Neural crest cell (in vitro differentiated cells): ENCODE measurements around the gene RPS6KA3. TPM values are rescaled to one million over a fixed set of nuclear protein-coding genes. Genes with fewer than 3 reads are reported as not detected.

Experiments
- DNase-seq: peaks from one replicate; pipeline ENCODE4 v3.0.0; 2021; ENCODE audit warnings: low read depth, mixed read lengths, low spot score
- H3K27ac Mint-ChIP-seq: one replicate; pipeline ENCODE4 v1.8.0; 2021; ENCODE audit warnings: mild to moderate bottlenecking, mixed read lengths; ENCODE audit not compliant: unreplicated experiment
- H3K27me3 Mint-ChIP-seq: 2 replicates; pipeline ENCODE4 v1.8.0; 2021; ENCODE audit warnings: low read depth, mild to moderate bottlenecking, mixed read lengths
- H3K36me3 Mint-ChIP-seq: 2 replicates; pipeline ENCODE4 v1.8.0; 2021; ENCODE audit warnings: low read depth, mild to moderate bottlenecking, mixed read lengths
- H3K4me1 Mint-ChIP-seq: 2 replicates; pipeline ENCODE4 v1.8.0; 2021; ENCODE audit warnings: mixed read lengths
- H3K4me3 Mint-ChIP-seq: one replicate; pipeline ENCODE4 v1.8.0; 2021; ENCODE audit warnings: mild to moderate bottlenecking, mixed read lengths
- H3K9me3 Mint-ChIP-seq: 2 replicates; pipeline ENCODE4 v1.8.0; 2021; ENCODE audit warnings: mixed read lengths
- CTCF ChIP-seq: fragments of 200-600 bp; sonication (generic); conservative IDR thresholded peaks from 2 replicates; pipeline ENCODE4 v1.5.0; 2021; ENCODE audit warnings: antibody characterized with exemption, mild to moderate bottlenecking
- total RNA-seq: library from RNA; stranded (reverse); gene quantifications from 2 replicates; pipeline ENCODE4 v1.2.1, GENCODE V29; 2021

RPS6KA3 gene
- total RNA-seq, 1 donor from 2014 or later = 26.0 TPM

GRCh38 chrX:20229155-20229554, 37.6 kb downstream of the RPS6KA3 start:
- Mint-ChIP-seq H3K4me1 (no peaks in the 10 kb centered on the region), H3K9me3 (peaks cover 13% of the 10 kb centered on the region), H3K4me3 (no peak overlapping the region), H3K27me3 (no peaks in the 10 kb centered on the region), H3K36me3 (peaks cover 29% of the 10 kb centered on the region), H3K27ac (no peak overlapping the region)
- TF ChIP-seq CTCF = no peak
- no peak for DNase-seq

GRCh38 chrX:20228245-20228644, 38.5 kb downstream of the RPS6KA3 start:
- no peak for DNase-seq
- no peaks in the 10 kb centered on the region for H3K4me1 Mint-ChIP-seq
- no peak overlapping the region for H3K27ac Mint-ChIP-seq
- H3K4me3 Mint-ChIP-seq = no peak overlapping the region
- H3K27me3 Mint-ChIP-seq = no peaks in the 10 kb centered on the region
- H3K36me3 Mint-ChIP-seq = peaks cover 26% of the 10 kb centered on the region
- no peak for TF ChIP-seq CTCF
- peaks cover 13% of the 10 kb centered on the region for H3K9me3 Mint-ChIP-seq

- H3K36me3 Mint-ChIP-seq = peaks cover 21% of the 10 kb centered on the region
- H3K27me3 Mint-ChIP-seq = no peaks in the 10 kb centered on the region
- no peak overlapping the region for H3K27ac Mint-ChIP-seq
- H3K4me1 Mint-ChIP-seq = no peaks in the 10 kb centered on the region
- H3K9me3 Mint-ChIP-seq = peaks cover 13% of the 10 kb centered on the region
- no peak overlapping the region for H3K4me3 Mint-ChIP-seq
- DNase-seq = no peak
- no peak for TF ChIP-seq CTCF
Measured at GRCh38 chrX:20227116-20227515, 39.6 kb downstream of the RPS6KA3 start.

- Mint-ChIP-seq H3K9me3 (peaks cover 10% of the 10 kb centered on the region), H3K4me1 (no peaks in the 10 kb centered on the region), H3K36me3 (peaks cover 15% of the 10 kb centered on the region), H3K4me3 (no peak overlapping the region), H3K27me3 (no peaks in the 10 kb centered on the region), H3K27ac (no peak overlapping the region)
- no peak for TF ChIP-seq CTCF
- no peak for DNase-seq
Measured at GRCh38 chrX:20225488-20225833, 41.2 kb downstream of the RPS6KA3 start.

GRCh38 chrX:20224814-20225487, 41.8 kb downstream of the RPS6KA3 start:
- TF ChIP-seq CTCF = no peak
- H3K4me1 Mint-ChIP-seq = no peaks in the 10 kb centered on the region
- H3K36me3 Mint-ChIP-seq = peaks cover 11% of the 10 kb centered on the region
- H3K9me3 Mint-ChIP-seq = peaks cover 7% of the 10 kb centered on the region
- H3K27me3 Mint-ChIP-seq = no peaks in the 10 kb centered on the region
- no peak for DNase-seq
- no peak overlapping the region for H3K4me3 Mint-ChIP-seq
- H3K27ac Mint-ChIP-seq = no peak overlapping the region

- peaks cover 3% of the 10 kb centered on the region for H3K36me3 Mint-ChIP-seq
- no peak for TF ChIP-seq CTCF
- H3K27me3 Mint-ChIP-seq = no peaks in the 10 kb centered on the region
- DNase-seq = no peak
- no peaks in the 10 kb centered on the region for H3K4me1 Mint-ChIP-seq
- H3K4me3 Mint-ChIP-seq = no peak overlapping the region
- H3K9me3 Mint-ChIP-seq = no peaks in the 10 kb centered on the region
- H3K27ac Mint-ChIP-seq = no peak overlapping the region
Measured at GRCh38 chrX:20221902-20222301, 44.8 kb downstream of the RPS6KA3 start.
